Osteoblast (primary cell): Measurements from ENCODE around the gene SLC1A4. TPM values are rescaled to one million over a fixed set of nuclear protein-coding genes. Genes with fewer than 3 reads are reported as not detected.

Experiments
- DNase-seq: peaks from one replicate; pipeline ENCODE4 v3.0.0; 2011; ENCODE audit warnings: low spot score, mixed read lengths; ENCODE audit not compliant: insufficient read length; ENCODE audit errors: missing footprints
- H2AFZ ChIP-seq: 2 replicates; pipeline ENCODE4 v1.6.0; 2011; ENCODE audit warnings: mild to moderate bottlenecking, low read length
- H3K27ac ChIP-seq: 2 replicates; pipeline ENCODE4 v1.5.1; 2011; ENCODE audit warnings: mild to moderate bottlenecking, low read depth, low read length, moderate library complexity
- H3K27me3 ChIP-seq: 2 replicates; pipeline ENCODE4 v1.6.0; 2012; ENCODE audit warnings: mild to moderate bottlenecking, control low read depth, inconsistent platforms, low read length, moderate library complexity; ENCODE audit not compliant: insufficient read depth
- H3K36me3 ChIP-seq: 2 replicates; pipeline ENCODE4 v1.5.1; 2011; ENCODE audit warnings: mild to moderate bottlenecking, low read length, control low read depth, moderate library complexity; ENCODE audit not compliant: insufficient read depth
- H3K4me1 ChIP-seq: 2 replicates; pipeline ENCODE4 v1.5.1; 2011; ENCODE audit warnings: mild to moderate bottlenecking, low read length, control low read depth, moderate library complexity; ENCODE audit not compliant: insufficient read depth
- H3K4me2 ChIP-seq: 2 replicates; pipeline ENCODE4 v1.6.0; 2011; ENCODE audit warnings: mild to moderate bottlenecking, low read length; ENCODE audit not compliant: insufficient read depth
- H3K4me3 ChIP-seq: fragments of 200-600 bp; sonication (generic); 3 replicates; pipeline ENCODE4 v1.5.1; 2012; ENCODE audit warnings: mild to moderate bottlenecking, low read length, inconsistent platforms; ENCODE audit not compliant: insufficient read depth
- H3K79me2 ChIP-seq: 2 replicates; pipeline ENCODE4 v1.6.0; 2012; ENCODE audit warnings: mild to moderate bottlenecking, low read length, control low read depth, inconsistent platforms; ENCODE audit not compliant: insufficient read depth
- H3K9me3 ChIP-seq: 2 replicates; pipeline ENCODE4 v1.5.1; 2011; ENCODE audit warnings: low read depth, low read length, control low read depth
- H4K20me1 ChIP-seq: 2 replicates; pipeline ENCODE4 v1.6.0; 2012; ENCODE audit warnings: mild to moderate bottlenecking, low read length, control low read depth; ENCODE audit not compliant: insufficient read depth
- CTCF ChIP-seq: IDR thresholded peaks from 2 replicates; pipeline ENCODE4 v1.5.1; 2011; ENCODE audit warnings: mild to moderate bottlenecking, low read depth, low read length, moderate library complexity; ENCODE audit errors: extremely low read depth
- total RNA-seq: library from RNA; depleted of rRNA; stranded (reverse); fragments of >200 nt; gene quantifications from 2 replicates; pipeline ENCODE4 v1.2.3, GENCODE V29; 2012

Gene SLC1A4
- total RNA-seq, 1 donor: 49.2 TPM

- H2AFZ ChIP-seq: no peak overlapping the region
- no peaks in the 10 kb centered on the region for H4K20me1 ChIP-seq
- H3K36me3 ChIP-seq: no peaks in the 10 kb centered on the region
- H3K27me3 ChIP-seq: peaks cover 3% of the 10 kb centered on the region
- H3K79me2 ChIP-seq: no peaks in the 10 kb centered on the region
- H3K4me2 ChIP-seq: no peak overlapping the region
- H3K4me1 ChIP-seq: peaks cover 3% of the 10 kb centered on the region
- DNase-seq: no peak
- H3K4me3 ChIP-seq: no peak overlapping the region
- H3K9me3 ChIP-seq: no peaks in the 10 kb centered on the region
- TF ChIP-seq CTCF: no peak
- H3K27ac ChIP-seq: no peak overlapping the region
Measured at GRCh38 chr2:64952511-64953482, 36.4 kb upstream of the SLC1A4 start.

GRCh38 chr2:64955467-64955866, 33.7 kb upstream of the SLC1A4 start:
- Histone ChIP-seq H2AFZ (no peak overlapping the region), H3K4me2 (no peak overlapping the region), H3K4me3 (no peak overlapping the region), H3K27ac (no peak overlapping the region), H3K27me3 (peaks cover 3% of the 10 kb centered on the region), H4K20me1 (no peaks in the 10 kb centered on the region), H3K4me1 (peaks cover 3% of the 10 kb centered on the region), H3K79me2 (no peaks in the 10 kb centered on the region), H3K9me3 (no peaks in the 10 kb centered on the region), H3K36me3 (no peaks in the 10 kb centered on the region)
- no peak for TF ChIP-seq CTCF
- DNase-seq: no peak

- Histone ChIP-seq H3K4me3 (no peak overlapping the region), H3K79me2 (no peaks in the 10 kb centered on the region), H4K20me1 (no peaks in the 10 kb centered on the region), H3K9me3 (no peaks in the 10 kb centered on the region), H3K4me2 (no peak overlapping the region), H2AFZ (no peak overlapping the region), H3K36me3 (no peaks in the 10 kb centered on the region), H3K27ac (no peak overlapping the region), H3K27me3 (peaks cover 3% of the 10 kb centered on the region), H3K4me1 (peaks cover 3% of the 10 kb centered on the region)
- DNase-seq: no peak
- no peak for TF ChIP-seq CTCF
Measured at GRCh38 chr2:64957109-64957903, 31.9 kb upstream of the SLC1A4 start.

GRCh38 chr2:64958556-64958955, 30.6 kb upstream of the SLC1A4 start:
- Histone ChIP-seq H3K36me3 (no peaks in the 10 kb centered on the region), H2AFZ (no peak overlapping the region), H3K4me2 (no peak overlapping the region), H3K79me2 (no peaks in the 10 kb centered on the region), H4K20me1 (no peaks in the 10 kb centered on the region), H3K4me1 (no peaks in the 10 kb centered on the region), H3K4me3 (no peak overlapping the region), H3K9me3 (no peaks in the 10 kb centered on the region), H3K27ac (no peak overlapping the region), H3K27me3 (peaks cover 3% of the 10 kb centered on the region)
- DNase-seq: no peak
- TF ChIP-seq CTCF: no peak
